NCI-H748 (cell line): ENCODE results near the gene JMJD1C.
A peak's percentile ranks its signal among the peaks of the same experiment; 100 is the strongest.

ENCODE experiments used
- DNase-seq: peaks from one replicate; lab custom pipeline; 2025; ENCODE audit not compliant: unreplicated experiment; lab: John Stamatoyannopoulos, UW

JMJD1C gene

DNA sequence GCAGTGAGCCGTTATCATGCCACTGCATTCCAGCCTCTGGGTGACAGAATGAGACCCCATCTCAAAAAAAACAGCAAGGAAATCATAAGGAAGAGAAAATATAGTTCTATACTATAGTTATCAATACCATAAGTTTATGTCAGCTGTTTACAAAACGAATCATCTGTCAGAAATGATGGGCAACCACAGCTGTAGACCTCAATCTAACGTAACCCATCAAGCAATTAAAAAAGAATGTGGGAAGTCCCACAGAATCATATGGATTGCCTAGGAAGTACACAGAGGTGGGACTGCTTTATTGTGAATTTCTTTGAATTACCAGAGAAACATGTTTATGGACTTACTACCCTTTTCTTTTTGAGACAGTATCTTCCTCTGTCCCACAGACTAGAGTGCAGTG, 325.7 kb downstream of the JMJD1C start:
- no peak for DNase-seq

DNA sequence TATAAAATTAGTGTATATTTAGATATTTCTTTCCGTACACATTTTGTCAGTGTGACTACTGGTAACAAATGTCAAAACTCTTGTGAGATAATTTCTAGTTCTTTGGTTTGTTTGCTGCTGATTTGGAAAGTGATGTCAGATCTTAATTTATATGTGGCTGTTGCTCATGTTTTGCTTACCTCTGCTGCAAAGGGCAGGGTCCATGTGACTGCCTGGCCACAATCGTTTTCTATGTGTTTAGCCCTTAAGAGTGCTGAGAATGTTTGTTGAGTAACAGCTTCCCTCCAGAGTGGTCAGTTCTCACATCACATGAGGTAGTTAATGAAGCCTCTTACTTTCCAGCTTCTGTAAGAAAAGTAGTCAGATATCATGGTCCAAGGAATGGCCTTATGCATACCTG, 328.5 kb downstream of the JMJD1C start:
- no peak for DNase-seq

DNA sequence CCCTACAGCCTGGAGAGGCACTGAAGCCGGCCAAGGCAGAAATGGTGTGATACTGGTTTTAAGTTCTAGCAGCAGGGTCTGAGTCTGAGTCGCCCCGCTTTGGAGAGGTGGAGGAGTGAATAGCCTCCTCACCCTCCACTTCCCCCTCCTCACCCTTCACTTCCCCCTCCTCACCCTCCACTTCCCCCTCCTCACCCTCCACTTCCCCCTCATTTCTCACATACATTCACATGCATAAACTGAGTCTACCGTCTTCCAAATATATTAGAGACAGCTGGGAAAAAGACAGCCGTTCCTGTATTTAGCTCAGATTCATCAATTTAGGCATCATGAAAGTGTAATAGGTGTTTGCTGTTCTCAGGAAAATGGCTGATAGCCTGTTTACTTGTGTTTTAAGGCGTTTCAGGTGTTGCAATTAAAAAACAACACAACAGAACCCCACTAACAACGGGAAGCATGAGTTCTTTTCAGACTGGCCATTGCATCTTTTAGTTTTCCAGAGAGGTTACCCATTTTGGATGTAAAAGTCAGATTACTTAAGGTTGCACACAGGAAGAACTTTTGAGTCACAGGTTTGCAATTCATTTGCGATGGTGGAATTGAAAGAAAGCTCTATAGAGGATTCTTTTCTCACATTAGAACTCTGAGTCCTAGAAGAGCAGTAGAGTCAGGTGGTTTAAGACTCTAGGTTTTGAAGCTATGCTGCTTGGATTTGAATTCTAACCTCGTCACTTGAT, 331.8 kb downstream of the JMJD1C start:
- DNase-seq, result no peak

DNA sequence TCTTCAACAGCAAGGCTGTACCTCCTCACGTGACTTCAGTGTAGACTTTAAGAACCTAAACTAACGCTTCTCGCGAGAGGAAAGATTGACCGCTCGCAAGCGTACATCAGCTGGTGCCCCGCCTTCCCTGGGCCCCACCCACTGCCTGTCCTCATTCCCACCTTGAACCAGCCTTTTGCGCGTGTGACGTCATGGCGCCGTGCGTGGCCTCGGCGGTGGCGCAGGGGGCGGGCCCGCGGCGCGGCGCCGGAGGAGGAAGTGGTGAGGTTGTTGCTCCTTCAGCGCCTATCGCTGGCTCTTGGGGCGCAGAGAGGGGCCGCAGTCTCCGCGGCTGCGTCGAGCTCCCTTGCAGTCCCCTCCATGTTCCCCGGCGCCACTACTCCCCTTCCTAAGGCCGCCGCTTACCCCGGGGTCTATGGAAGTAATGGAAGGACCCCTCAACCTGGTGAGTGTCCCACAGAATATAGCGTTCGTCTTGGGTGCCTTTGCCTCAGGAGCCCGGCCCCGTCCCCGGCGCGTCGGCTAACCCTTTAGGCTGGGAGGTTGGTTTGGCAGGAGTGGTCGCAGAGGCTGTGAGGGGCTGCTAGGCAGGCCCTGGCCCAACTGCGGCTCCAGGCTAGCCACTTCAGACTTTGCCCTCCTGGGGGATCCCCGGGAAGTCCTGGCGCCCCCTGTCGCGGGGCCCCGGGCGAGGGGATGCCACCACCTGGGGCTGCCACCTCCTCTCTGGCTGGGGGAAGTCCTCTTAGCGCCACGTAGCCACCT, 332.5 kb downstream of the JMJD1C start, which contains the start of gene NRBF2:
TSS of gene NRBF2 (plus strand) at position 273 of the 765 bp plus-strand sequence. CDS start at position 416, 143 bp downstream.
- DNase-seq, result peak; percentile 97

DNA sequence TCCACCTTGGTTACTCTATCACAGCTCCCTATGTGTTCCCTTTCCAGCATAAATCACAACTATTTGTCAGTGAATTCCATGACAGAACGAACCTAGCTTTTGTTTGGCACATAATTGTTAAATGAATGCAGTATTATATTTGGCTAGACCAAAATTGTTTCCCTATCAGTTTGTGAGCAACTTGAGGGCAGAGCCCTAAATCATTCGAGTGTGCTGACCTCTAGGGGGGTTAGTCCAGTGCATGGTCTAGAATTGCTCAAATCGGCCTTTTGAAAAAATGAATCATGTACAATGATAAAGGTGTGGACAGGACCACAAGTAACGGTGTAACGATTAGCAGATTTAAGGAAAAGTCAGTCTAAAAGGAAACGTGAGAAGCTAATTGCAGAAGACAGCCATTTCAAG, 333.1 kb downstream of the JMJD1C start:
- no peak for DNase-seq

DNA sequence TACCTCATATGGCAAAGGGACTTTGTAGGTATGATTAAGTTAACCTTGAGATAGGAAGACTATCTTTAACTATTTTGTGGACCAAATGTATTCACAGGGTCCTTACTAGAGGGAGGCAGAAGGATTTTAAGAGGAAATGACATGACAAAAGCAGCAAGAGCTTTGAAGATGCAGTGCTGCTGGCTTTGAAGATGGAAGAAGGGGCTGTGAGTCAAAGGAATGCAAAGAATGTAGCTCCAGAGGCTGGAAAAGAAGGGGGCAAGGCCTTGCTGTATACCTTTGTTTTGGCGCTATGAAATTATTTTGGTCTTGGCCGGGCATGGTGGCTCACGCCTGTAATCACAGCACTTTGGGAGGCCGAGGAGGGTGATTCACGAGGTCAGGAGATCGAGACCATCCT, 335.9 kb downstream of the JMJD1C start:
- no peak for DNase-seq

DNA sequence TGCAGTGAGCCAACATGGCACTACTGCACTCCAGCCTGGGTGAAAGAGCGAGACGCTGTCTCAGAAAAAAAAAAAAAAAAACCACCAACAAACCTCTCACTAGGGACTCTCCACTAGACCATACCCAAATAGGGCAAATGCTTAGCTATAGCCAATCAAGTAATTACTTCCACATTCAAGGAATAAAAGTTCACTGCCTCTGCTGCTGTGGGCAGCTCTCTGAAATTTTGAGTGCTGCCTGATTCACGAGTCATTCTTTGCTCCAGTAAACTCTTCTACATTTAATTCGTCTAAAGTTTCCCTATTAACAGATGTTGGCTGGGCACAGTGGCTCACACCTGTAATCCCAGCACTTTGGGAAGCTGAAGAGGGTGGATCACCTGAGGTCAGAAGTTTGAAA, 337.3 kb downstream of the JMJD1C start:
- no peak for DNase-seq

DNA sequence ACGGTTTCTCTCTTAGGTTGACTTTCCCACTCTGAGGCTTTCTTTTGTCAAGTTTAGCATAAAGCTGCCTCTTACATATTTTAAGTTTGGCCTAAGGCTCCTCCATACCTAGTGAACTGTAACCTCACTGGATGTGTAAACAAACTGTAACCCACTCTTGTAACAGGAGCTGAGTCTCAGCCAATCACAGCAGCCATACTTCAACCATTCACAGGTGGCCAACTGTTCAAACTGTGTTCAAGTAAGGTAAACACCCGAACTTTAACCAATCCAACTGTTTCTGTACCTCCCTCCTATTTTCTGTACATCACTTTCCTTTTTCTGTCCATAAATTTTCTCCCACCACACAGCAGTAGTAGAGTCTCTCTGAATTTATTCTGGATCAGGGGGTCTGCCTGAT, 340.3 kb downstream of the JMJD1C start:
- DNase-seq, result no peak

DNA sequence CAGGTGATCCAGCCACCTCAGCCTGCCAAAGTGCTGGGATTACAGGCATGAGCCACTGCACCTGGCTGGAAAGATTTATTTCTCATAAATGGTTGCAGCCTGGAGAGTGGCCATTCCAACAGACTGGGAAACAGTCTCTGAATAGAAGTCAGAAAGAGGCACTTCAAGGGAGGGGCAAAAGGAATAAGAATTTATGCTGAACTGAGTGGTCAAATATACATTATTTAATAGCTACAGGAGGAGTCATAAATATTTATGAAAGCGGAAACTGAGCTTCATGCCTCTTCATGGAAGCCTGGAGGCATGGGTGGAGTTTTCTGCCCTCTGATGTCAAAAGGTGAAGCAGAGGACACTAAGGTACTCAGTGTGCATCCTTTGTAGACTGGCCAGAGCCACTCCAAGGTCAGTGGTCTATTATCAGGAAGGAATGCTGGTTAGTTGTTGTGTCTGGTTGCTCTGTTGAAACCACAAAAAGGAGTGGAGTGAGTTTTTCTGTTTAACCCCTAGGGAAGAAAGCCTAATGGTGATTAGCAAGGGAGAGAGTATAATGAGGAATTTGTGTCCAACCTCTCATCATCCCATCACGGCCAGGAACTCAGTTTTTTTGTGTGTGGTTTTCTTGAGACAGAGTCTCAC, 341.9 kb downstream of the JMJD1C start:
- no peak for DNase-seq

DNA sequence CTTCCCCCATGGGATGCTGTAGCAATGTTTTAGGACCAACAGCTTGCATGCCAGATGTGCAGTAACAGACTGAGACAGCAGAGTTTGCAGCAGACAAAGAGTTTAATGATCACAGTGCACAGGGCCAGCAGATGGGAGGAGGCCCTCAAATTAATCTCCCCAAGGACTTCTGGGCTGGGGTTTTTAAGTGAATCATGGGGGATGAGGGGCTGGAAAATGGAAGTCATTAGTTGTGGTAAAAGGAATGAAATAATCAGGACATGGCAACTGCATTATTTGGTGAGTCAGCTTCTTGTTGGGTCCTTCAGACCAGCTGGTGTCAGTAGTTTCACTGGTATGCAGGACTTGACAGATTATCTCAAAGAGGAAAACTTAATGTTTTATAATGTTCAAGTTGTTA, 345.2 kb downstream of the JMJD1C start:
- DNase-seq, result no peak

DNA sequence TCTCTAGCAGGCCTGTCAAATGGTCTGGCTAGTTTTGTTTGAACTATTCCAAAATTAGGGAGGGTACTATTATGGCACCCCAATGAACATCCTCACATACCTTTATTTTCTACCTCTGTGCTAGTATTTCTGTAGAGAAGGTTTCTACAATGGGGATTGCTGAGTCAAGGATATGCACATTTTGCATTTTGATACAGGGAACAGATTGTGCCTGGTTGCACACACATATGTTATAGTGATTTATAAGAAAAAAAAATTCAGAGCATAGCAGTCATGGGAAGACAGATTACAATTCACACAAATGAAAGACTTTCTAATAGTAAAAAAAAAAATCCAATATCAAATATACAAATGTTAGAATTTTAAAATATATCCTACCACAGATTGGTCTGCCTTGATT, 346.7 kb downstream of the JMJD1C start:
- DNase-seq, result no peak
